ENCODE measurements around the gene PRDM16. TPM values are rescaled to one million over a fixed set of nuclear protein-coding genes. Genes with fewer than 3 reads are reported as not detected.

Gene PRDM16
- total and polyA plus RNA-seq, 2 of the 13 experiments (the other 11 are each of a cell fraction or from before 2014, with no cell fraction given), result 0.15 to 0.81 TPM

DNA sequence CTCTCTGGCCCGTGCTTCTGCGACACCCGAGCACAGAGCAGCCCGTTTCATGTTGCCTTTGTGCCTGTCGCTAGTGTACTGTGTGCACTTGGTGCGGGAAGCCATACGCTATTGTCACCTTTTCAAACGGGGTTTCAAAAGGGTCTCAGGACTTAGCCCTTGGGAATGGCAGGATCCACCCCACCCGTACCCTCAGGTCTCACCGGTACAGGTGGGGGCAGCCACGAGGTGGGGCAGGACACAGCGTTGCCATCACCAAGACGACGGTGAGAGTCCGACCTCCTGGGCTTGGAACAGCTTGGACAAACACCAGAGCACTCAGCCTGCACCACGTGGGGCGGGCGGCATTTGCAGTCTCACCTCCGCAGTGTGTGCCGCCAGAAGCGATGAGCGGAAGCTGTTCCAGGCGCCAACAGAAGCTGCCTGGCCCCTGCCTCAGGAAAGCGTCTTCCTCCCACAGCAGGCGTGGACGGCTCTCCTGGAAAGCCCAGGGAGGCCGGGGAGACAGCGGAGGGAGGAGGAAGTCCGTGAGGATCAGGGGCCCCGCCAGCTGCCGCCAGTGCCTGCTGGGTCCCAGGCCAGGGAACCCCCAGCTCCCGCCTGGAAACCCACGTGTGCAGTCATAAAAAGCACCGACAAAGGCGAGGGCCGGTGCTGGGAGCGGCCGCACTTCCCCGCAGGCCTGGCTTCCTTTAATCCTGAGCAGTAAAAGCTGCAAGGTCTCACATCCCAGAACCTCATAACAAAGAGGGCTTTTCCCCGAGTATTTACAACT, 254.2 kb downstream of the PRDM16 start (continued):
- no peak for TF ChIP-seq HNF4A (CRISPR knock-in tag; IDR thresholded peaks at IDR 0.05)
- TF ChIP-seq ZNF274 (CRISPR knock-in tag; IDR thresholded peaks at IDR 0.05), result no peak; the same call in 1 of the 2 replicates
- no peak; the same call in none of the 2 replicates for TF ChIP-seq ZFX (CRISPR knock-in tag; IDR thresholded peaks at IDR 0.05; ENCODE audit: low read depth)
- no peak for TF ChIP-seq TMF1 (CRISPR knock-in tag; IDR thresholded peaks at IDR 0.05; ENCODE audit: low read depth)
- TF ChIP-seq, protein P1, sequence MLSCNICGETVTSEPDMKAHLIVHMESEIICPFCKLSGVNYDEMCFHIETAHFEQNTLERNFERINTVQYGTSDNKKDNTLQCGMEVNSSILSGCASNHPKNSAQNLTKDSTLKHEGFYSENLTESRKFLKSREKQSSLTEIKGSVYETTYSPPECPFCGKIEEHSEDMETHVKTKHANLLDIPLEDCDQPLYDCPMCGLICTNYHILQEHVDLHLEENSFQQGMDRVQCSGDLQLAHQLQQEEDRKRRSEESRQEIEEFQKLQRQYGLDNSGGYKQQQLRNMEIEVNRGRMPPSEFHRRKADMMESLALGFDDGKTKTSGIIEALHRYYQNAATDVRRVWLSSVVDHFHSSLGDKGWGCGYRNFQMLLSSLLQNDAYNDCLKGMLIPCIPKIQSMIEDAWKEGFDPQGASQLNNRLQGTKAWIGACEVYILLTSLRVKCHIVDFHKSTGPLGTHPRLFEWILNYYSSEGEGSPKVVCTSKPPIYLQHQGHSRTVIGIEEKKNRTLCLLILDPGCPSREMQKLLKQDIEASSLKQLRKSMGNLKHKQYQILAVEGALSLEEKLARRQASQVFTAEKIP (CRISPR knock-in tag; IDR thresholded peaks at IDR 0.05; ENCODE audit: borderline replicate concordance), result no peak
- no peak for TF ChIP-seq PAWR (CRISPR knock-in tag; IDR thresholded peaks at IDR 0.05; ENCODE audit: borderline replicate concordance)
- TF ChIP-seq SRSF1 (optimal IDR thresholded peaks at IDR 0.05; ENCODE audit: low read depth, low read length), result no peak
- no peak for TF ChIP-seq GLI4 (CRISPR knock-in tag; IDR thresholded peaks at IDR 0.05; ENCODE audit: borderline replicate concordance)
- no peak for TF ChIP-seq ZNF10 (CRISPR knock-in tag; IDR thresholded peaks at IDR 0.05; ENCODE audit: borderline replicate concordance, low read depth)
- 0 out of 2 replicates have a peak, but pooled peaks have one; percentile 35 for TF ChIP-seq ZNF577 (CRISPR knock-in tag; IDR thresholded peaks at IDR 0.05; ENCODE audit: borderline replicate concordance, low read depth)
- peak; percentile 36; the same call in 1 of the 2 replicates for TF ChIP-seq CENPT (CRISPR knock-in tag; IDR thresholded peaks at IDR 0.05; ENCODE audit: low read depth)
- TF ChIP-seq SAP130 (CRISPR knock-in tag; IDR thresholded peaks at IDR 0.05; ENCODE audit: low read depth), result peak; percentile 12; the same call in 1 of the 2 replicates
- no peak for TF ChIP-seq CCAR2 (optimal IDR thresholded peaks at IDR 0.05; ENCODE audit: low read depth, low read length)
- no peak for TF ChIP-seq ZNF383 (CRISPR knock-in tag; IDR thresholded peaks at IDR 0.05; ENCODE audit: borderline replicate concordance)
- no peak for TF ChIP-seq SRF (IDR thresholded peaks at IDR 0.05; ENCODE audit: low read depth, low read length)
- TF ChIP-seq MLX (CRISPR knock-in tag; IDR thresholded peaks at IDR 0.05), result no peak
- TF ChIP-seq ZEB1 (IDR thresholded peaks at IDR 0.05; ENCODE audit: insufficient replicate concordance, low read depth), result no peak
- TF ChIP-seq GATA4 (IDR thresholded peaks at IDR 0.05; ENCODE audit: borderline replicate concordance, low read depth), result no peak
- TF ChIP-seq, protein P2, sequence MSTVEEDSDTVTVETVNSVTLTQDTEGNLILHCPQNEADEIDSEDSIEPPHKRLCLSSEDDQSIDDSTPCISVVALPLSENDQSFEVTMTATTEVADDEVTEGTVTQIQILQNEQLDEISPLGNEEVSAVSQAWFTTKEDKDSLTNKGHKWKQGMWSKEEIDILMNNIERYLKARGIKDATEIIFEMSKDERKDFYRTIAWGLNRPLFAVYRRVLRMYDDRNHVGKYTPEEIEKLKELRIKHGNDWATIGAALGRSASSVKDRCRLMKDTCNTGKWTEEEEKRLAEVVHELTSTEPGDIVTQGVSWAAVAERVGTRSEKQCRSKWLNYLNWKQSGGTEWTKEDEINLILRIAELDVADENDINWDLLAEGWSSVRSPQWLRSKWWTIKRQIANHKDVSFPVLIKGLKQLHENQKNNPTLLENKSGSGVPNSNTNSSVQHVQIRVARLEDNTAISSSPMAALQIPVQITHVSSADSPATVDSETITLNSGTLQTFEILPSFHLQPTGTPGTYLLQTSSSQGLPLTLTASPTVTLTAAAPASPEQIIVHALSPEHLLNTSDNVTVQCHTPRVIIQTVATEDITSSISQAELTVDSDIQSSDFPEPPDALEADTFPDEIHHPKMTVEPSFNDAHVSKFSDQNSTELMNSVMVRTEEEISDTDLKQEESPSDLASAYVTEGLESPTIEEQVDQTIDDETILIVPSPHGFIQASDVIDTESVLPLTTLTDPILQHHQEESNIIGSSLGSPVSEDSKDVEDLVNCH (CRISPR knock-in tag; IDR thresholded peaks at IDR 0.05), result peak; percentile 78; the same call in 1 of the 2 replicates
- no peak for TF ChIP-seq ZNF747 (CRISPR knock-in tag; IDR thresholded peaks at IDR 0.05; ENCODE audit: borderline replicate concordance)
- TF ChIP-seq ZNF770 (CRISPR knock-in tag; IDR thresholded peaks at IDR 0.05), result no peak
- TF ChIP-seq NFIC (IDR thresholded peaks at IDR 0.05; ENCODE audit: low read length), result no peak
- TF ChIP-seq ATF1 (CRISPR knock-in tag; IDR thresholded peaks at IDR 0.05), result no peak
- no peak for TF ChIP-seq ZNF788 (CRISPR knock-in tag; IDR thresholded peaks at IDR 0.05; ENCODE audit: borderline replicate concordance)
